Suprapubic skin (tissue), 3 donors: ENCODE measurements around the gene UBXN2A.

Experiments
- POLR2AphosphoS5 ChIP-seq, 3 donors: sonication (generic); formaldehyde crosslinking; IDR thresholded peaks; one replicate each; pipeline ENCODE4 v1.6.1; 2017; ENCODE audit warnings: antibody characterized with exemption in 3 of 3
- TF ChIP-seq, protein P1 (sequence below), 2 donors: fragments of 200-600 bp in 1 of 2; fragments of 450-650 bp in 1 of 2; sonication (generic) in 1 of 2; IDR thresholded peaks; one replicate each; pipeline ENCODE4 v1.5.1; 2016 to 2019; ENCODE audit warnings: antibody characterized with exemption in 2 of 2, mild to moderate bottlenecking in 1 of 2, moderate library complexity in 1 of 2

DNA sequence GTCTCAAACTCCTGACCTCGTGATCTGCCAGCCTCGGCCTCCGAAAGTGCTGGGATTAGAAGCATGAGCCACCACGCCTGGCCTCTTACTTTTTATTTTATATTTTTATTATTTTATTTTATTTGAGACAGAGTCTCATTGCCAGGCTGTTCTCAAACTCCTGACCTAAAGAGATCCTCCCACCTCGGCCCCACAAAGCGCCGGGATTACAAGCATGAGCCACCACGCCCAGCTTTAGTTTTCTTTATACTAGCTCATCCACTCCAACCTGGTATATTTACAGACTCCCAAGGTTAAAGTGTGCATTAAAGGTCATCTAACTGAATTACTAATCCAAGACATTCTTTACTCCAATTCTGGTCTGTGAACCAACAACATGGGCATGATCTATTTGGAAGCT is 40.1 kb upstream of the UBXN2A start:
- TF ChIP-seq, protein P1, sequence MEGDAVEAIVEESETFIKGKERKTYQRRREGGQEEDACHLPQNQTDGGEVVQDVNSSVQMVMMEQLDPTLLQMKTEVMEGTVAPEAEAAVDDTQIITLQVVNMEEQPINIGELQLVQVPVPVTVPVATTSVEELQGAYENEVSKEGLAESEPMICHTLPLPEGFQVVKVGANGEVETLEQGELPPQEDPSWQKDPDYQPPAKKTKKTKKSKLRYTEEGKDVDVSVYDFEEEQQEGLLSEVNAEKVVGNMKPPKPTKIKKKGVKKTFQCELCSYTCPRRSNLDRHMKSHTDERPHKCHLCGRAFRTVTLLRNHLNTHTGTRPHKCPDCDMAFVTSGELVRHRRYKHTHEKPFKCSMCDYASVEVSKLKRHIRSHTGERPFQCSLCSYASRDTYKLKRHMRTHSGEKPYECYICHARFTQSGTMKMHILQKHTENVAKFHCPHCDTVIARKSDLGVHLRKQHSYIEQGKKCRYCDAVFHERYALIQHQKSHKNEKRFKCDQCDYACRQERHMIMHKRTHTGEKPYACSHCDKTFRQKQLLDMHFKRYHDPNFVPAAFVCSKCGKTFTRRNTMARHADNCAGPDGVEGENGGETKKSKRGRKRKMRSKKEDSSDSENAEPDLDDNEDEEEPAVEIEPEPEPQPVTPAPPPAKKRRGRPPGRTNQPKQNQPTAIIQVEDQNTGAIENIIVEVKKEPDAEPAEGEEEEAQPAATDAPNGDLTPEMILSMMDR (IDR thresholded peaks at IDR 0.05) = no peak
- no peak for TF ChIP-seq POLR2AphosphoS5 (IDR thresholded peaks at IDR 0.05)
